Chondrocyte (in vitro differentiated cells): ENCODE data around the gene FBN2. TPM values are rescaled to one million over a fixed set of nuclear protein-coding genes. Genes with fewer than 3 reads are reported as not detected.
A peak's percentile ranks its signal among the peaks of the same experiment; 100 is the strongest.

Experiments used
- DNase-seq: peaks from one replicate; pipeline ENCODE4 v3.0.0; 2021; ENCODE audit warnings: mixed read lengths, low spot score
- H3K27ac Mint-ChIP-seq: one replicate; pipeline ENCODE4 v1.8.0; 2021; ENCODE audit warnings: mild to moderate bottlenecking, moderate library complexity, mixed read lengths; ENCODE audit not compliant: unreplicated experiment
- H3K27me3 Mint-ChIP-seq: 2 replicates; pipeline ENCODE4 v1.8.0; 2021; ENCODE audit warnings: low read depth, mixed read lengths
- H3K36me3 Mint-ChIP-seq: 2 replicates; pipeline ENCODE4 v1.8.0; 2021; ENCODE audit warnings: low read depth, mixed read lengths
- H3K4me1 Mint-ChIP-seq: 2 replicates; pipeline ENCODE4 v1.8.0; 2021; ENCODE audit warnings: low read depth, mild to moderate bottlenecking, mixed read lengths
- H3K4me3 Mint-ChIP-seq: one replicate; pipeline ENCODE4 v1.8.0; 2021; ENCODE audit warnings: mild to moderate bottlenecking, moderate library complexity, mixed read lengths; ENCODE audit not compliant: unreplicated experiment
- H3K9me3 Mint-ChIP-seq: 2 replicates; pipeline ENCODE4 v1.8.0; 2021; ENCODE audit warnings: low read depth, mixed read lengths
- total RNA-seq: library from RNA; stranded (reverse); gene quantifications from 3 replicates; pipeline ENCODE4 v1.2.1, GENCODE V29; 2021
- TF ChIP-seq, protein P1 (sequence below): fragments of 200-600 bp; sonication (generic); IDR thresholded peaks from 2 replicates; pipeline ENCODE4 v1.5.0; 2021; ENCODE audit warnings: antibody characterized with exemption, mild to moderate bottlenecking, moderate library complexity

The FBN2 gene
- total RNA-seq, 1 donor from 2014 or later: 311 TPM

GRCh38 chr5:128216285-128216684 is 321.8 kb downstream of the FBN2 start:
- H3K27me3 Mint-ChIP-seq: peaks cover 4% of the 10 kb centered on the region
- no peak overlapping the region for H3K4me3 Mint-ChIP-seq
- peak overlapping the region; percentile 88 for H3K27ac Mint-ChIP-seq
- TF ChIP-seq, protein P1, sequence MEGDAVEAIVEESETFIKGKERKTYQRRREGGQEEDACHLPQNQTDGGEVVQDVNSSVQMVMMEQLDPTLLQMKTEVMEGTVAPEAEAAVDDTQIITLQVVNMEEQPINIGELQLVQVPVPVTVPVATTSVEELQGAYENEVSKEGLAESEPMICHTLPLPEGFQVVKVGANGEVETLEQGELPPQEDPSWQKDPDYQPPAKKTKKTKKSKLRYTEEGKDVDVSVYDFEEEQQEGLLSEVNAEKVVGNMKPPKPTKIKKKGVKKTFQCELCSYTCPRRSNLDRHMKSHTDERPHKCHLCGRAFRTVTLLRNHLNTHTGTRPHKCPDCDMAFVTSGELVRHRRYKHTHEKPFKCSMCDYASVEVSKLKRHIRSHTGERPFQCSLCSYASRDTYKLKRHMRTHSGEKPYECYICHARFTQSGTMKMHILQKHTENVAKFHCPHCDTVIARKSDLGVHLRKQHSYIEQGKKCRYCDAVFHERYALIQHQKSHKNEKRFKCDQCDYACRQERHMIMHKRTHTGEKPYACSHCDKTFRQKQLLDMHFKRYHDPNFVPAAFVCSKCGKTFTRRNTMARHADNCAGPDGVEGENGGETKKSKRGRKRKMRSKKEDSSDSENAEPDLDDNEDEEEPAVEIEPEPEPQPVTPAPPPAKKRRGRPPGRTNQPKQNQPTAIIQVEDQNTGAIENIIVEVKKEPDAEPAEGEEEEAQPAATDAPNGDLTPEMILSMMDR: no peak
- DNase-seq: no peak
- no peaks in the 10 kb centered on the region for H3K36me3 Mint-ChIP-seq
- H3K9me3 Mint-ChIP-seq: peaks cover 6% of the 10 kb centered on the region
- peaks cover 24% of the 10 kb centered on the region for H3K4me1 Mint-ChIP-seq

GRCh38 chr5:128213833-128214232 is 324.2 kb downstream of the FBN2 start:
- no peak for DNase-seq
- Mint-ChIP-seq H3K4me3 (no peak overlapping the region), H3K36me3 (no peaks in the 10 kb centered on the region), H3K27ac (no peak overlapping the region), H3K9me3 (no peaks in the 10 kb centered on the region), H3K4me1 (peaks cover 24% of the 10 kb centered on the region), H3K27me3 (peaks cover 4% of the 10 kb centered on the region)
- TF ChIP-seq, protein P1: no peak

DNA sequence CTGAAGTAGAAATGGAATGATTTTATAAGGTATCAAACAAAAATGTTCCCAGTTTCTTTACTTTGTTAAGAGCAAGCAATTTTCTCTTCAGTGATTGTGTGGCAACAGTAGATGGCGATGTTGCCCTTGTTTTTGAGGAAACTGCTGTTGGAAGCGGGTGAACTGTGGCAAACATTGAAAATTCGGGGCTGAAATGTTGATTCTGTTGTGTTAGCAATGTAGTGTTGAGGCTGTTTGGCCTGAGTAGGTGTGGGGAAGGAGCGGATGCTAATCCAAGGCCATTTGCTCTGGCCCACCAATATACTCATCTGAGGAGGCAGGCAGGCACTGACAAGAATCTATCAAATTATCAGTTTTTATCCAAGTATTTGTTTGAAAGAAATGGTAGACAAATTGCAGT is 324.7 kb downstream of the FBN2 start:
- Mint-ChIP-seq H3K36me3 (no peaks in the 10 kb centered on the region), H3K4me3 (no peak overlapping the region), H3K27ac (no peak overlapping the region), H3K27me3 (peaks cover 5% of the 10 kb centered on the region), H3K4me1 (peaks cover 24% of the 10 kb centered on the region), H3K9me3 (no peaks in the 10 kb centered on the region)
- no peak for DNase-seq
- TF ChIP-seq, protein P1: peak; percentile 97

GRCh38 chr5:128212191-128212806 is 325.7 kb downstream of the FBN2 start:
- H3K36me3 Mint-ChIP-seq: no peaks in the 10 kb centered on the region
- DNase-seq: no peak
- H3K9me3 Mint-ChIP-seq: no peaks in the 10 kb centered on the region
- H3K4me3 Mint-ChIP-seq: no peak overlapping the region
- TF ChIP-seq, protein P1: no peak
- peaks cover 5% of the 10 kb centered on the region for H3K27me3 Mint-ChIP-seq
- peaks cover 19% of the 10 kb centered on the region for H3K4me1 Mint-ChIP-seq
- no peak overlapping the region for H3K27ac Mint-ChIP-seq

GRCh38 chr5:128208436-128208835 is 329.6 kb downstream of the FBN2 start:
- DNase-seq: no peak
- H3K36me3 Mint-ChIP-seq: no peaks in the 10 kb centered on the region
- H3K9me3 Mint-ChIP-seq: no peaks in the 10 kb centered on the region
- peaks cover 2% of the 10 kb centered on the region for H3K4me1 Mint-ChIP-seq
- H3K27me3 Mint-ChIP-seq: peaks cover 5% of the 10 kb centered on the region
- no peak overlapping the region for H3K27ac Mint-ChIP-seq
- TF ChIP-seq, protein P1: no peak
- no peak overlapping the region for H3K4me3 Mint-ChIP-seq
